GM12875 (cell line): ENCODE data around the gene RABGAP1L.

Source experiments
- H3K4me3 ChIP-seq: one replicate; pipeline ENCODE4 v1.5.1; 2011; ENCODE audit warnings: low read depth, low read length, control low read depth
- TF ChIP-seq, protein P1 (sequence below): IDR thresholded peaks from 2 replicates; pipeline ENCODE4 v1.5.1; 2011; ENCODE audit warnings: low read depth, mild to moderate bottlenecking, control low read depth, inconsistent platforms, low read length, moderate library complexity, borderline replicate concordance; ENCODE audit not compliant: insufficient read depth

The RABGAP1L gene

DNA sequence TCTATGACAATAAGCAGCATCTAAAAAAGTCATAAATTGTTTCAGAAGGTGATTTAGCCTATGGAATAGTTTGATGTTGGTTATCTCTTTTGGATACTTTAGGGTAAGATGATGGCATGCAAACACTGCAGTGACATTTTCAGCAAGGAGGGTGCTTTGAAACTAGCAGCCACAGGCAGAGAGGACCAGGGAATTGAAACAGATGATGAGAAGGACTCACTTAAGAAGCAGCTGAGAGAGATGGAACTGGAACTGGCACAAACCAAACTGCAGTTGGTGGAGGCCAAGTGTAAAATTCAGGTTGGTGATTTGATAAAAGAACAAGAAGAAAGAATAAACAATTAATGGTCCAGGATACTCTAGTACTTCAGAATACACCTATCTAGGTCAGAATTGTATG, 829.2 kb downstream of the RABGAP1L start:
- no peak overlapping the region for H3K4me3 ChIP-seq
- TF ChIP-seq, protein P1, sequence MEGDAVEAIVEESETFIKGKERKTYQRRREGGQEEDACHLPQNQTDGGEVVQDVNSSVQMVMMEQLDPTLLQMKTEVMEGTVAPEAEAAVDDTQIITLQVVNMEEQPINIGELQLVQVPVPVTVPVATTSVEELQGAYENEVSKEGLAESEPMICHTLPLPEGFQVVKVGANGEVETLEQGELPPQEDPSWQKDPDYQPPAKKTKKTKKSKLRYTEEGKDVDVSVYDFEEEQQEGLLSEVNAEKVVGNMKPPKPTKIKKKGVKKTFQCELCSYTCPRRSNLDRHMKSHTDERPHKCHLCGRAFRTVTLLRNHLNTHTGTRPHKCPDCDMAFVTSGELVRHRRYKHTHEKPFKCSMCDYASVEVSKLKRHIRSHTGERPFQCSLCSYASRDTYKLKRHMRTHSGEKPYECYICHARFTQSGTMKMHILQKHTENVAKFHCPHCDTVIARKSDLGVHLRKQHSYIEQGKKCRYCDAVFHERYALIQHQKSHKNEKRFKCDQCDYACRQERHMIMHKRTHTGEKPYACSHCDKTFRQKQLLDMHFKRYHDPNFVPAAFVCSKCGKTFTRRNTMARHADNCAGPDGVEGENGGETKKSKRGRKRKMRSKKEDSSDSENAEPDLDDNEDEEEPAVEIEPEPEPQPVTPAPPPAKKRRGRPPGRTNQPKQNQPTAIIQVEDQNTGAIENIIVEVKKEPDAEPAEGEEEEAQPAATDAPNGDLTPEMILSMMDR = no peak

DNA sequence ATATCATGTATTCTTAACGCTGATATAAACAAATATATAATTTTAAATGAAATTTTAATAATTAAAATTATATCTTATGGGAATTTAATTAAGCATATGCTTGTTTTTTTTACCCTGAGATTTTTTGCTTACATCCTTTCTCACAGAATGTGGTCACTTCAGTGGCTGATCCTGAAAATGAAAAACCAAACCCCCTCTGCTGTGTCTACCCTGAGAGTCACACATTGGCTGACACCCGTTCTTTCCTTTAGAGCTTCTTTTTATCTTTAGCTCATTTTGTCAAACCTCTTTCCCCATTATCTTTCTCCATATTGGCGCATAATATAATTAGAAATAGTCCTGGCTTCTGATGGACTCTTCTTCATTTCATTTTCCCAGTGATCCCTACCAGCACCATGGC, 829.7 kb downstream of the RABGAP1L start:
- TF ChIP-seq, protein P1 = no peak

DNA sequence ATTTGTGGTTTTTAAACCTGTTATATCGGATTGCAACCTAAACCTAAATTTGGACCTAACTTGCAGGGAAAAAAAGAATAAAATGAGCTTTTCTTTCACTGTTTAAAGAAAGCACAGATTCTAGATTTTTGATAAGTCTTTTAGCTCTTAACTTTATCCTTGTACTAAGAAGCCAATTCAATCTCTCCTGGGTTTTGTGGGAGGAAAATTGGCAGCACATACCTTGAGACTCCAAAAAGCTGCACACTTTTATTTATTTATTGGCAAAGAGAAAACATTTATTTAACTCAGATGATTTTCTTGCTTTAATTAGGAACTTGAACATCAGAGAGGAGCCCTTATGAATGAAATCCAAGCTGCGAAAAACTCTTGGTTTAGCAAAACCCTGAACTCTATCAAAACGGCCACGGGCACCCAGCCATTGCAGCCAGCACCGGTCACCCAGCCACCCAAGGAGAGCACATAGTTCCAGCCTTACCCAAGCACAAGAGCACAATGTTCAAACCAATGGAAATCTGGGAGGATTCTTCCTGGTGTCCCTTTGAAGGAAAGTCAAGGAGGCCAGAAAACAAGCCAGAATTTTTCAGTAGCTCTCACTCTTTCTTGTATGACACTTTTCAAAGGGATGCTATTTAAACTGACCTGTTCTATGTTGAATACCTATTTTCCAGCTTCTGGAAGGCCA, 830.4 kb downstream of the RABGAP1L start:
- H3K4me3 ChIP-seq = no peak overlapping the region
- TF ChIP-seq, protein P1 = no peak

More for the DNA sequence above, 829.7 kb downstream of the RABGAP1L start:
- H3K4me3 ChIP-seq = no peak overlapping the region

DNA sequence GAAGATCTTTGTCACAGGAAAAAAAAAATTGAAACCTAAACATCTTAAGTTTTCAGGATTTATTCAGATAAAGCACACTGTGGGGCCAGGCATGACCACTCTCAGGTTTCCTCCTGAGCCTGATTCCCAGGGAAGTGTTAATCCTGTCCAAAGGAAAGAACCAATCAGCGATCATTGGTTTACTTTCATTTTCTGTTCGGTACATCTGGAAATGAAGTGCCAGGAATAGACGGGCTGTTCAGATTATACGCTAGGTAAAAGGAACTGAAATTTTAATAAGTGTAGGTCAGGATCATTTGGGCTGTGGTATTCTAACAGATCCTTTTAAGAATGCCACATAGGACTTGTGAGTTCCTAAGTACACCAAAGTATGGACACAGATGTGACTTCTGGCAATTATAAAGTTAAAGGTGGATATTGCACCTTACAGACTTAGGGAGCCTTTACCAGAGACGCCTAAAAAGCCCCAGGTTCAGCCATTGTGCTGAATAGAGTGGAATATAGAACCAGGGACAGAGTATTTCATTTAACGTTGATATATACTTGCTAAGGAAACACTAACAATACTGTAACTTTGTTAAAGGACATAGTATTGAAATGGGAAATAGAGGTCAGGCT, 831.2 kb downstream of the RABGAP1L start:
- no peak overlapping the region for H3K4me3 ChIP-seq

DNA sequence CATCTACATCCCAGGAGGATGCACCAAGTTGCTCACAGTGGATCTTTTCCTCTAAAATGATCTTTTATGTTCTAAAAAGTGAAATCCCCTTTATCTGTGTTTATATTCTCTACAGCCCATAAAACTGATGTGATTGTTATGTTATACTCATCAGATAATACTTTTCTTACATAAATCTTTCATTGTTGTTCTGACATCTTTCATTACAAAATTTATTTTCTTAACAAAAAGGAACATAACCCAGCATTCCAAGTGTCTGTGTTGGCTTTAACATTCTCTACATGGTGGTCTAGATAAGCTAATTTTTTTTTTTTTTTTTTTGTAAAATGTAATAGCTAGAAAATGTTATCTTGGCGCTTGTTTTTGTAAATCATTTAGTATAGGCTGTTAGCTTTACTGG, 832.2 kb downstream of the RABGAP1L start:
- no peak overlapping the region for H3K4me3 ChIP-seq
- TF ChIP-seq, protein P1 = no peak

More for the DNA sequence above, 831.2 kb downstream of the RABGAP1L start:
- TF ChIP-seq, protein P1 = no peak

DNA sequence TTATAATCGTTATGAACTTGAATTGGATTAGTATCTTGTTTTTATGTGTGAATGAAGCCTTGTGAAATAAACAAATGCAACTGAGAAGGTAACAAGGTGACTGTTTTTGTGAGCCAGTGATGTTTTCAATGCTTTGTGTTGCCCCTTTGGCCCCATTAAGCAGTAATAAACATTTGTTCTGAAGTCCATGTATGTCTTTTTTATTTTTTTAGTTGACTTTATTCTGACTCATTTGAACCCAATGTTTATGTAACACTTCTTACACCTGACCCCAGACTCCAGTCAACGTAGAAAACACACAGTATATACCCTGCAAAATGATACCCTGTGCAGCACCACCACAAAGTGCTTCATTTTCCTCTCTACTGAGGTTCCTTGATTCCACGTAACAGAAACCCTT, 835.8 kb downstream of the RABGAP1L start:
- TF ChIP-seq, protein P1 = no peak
- no peak overlapping the region for H3K4me3 ChIP-seq

DNA sequence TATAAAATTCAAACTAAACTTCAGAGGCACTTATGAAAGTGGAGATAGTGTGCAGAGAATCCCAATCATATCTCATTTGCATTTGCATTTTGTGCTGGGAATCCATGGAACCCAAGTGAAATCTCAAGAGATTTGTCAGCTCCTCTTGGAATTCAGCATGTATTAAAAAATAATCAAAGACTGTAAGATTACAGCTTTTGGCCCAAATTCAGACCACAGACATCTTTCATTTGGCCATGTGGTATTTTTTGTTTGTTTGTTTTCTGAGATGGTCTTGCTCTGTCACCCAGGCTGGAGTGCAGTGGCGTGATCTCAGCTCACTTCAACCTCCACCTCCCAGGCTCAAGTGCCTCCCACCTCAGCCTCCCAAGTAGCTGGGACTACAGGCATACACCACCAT, 836.6 kb downstream of the RABGAP1L start:
- H3K4me3 ChIP-seq = no peak overlapping the region
- TF ChIP-seq, protein P1 = no peak
